Endothelial cell of umbilical vein (primary cell): ENCODE results near the gene CPA1. TPM values are rescaled to one million over a fixed set of nuclear protein-coding genes. Genes with fewer than 3 reads are reported as not detected.

ENCODE experiments used
- BruUV-seq: library from RNA; stranded (reverse); fragments of 400-500 nt; replicated peaks from 2 replicates; lab custom pipeline; 2021; lab: Mats Ljungman, UMichigan
- CTCF ChIA-PET: fragments of 300-600, 350-600 bp; sonication (Branson Sonifier 250); formaldehyde crosslinking; loops from one replicate; lab custom pipeline; 2021; ENCODE audit warnings: antibody characterized with exemption, inconsistent platforms; lab: Charles Lee
- POLR2A ChIA-PET: fragments of 300-600, 350-600 bp; sonication (Branson Sonifier 250); formaldehyde crosslinking; loops from one replicate; lab custom pipeline; 2021; ENCODE audit warnings: antibody characterized with exemption, inconsistent platforms; lab: Charles Lee
- DNase-seq: peaks from one replicate; pipeline ENCODE4 v3.0.0-alpha.2; 2011; ENCODE audit warnings: low read depth, low spot score
- FAIRE-seq: peaks from 2 replicates; lab custom pipeline; 2011; peaks lifted over from hg19 to GRCh38; lab: Jason Lieb, UNC
- H2AFZ ChIP-seq: 2 replicates; pipeline ENCODE4 v1.6.0; 2012; ENCODE audit warnings: low read depth, low read length, control low read depth, inconsistent platforms
- H3K27ac ChIP-seq: 2 replicates; pipeline ENCODE4 v1.5.1; 2011; ENCODE audit warnings: low read depth, mild to moderate bottlenecking, control low read depth, low read length, moderate library complexity; ENCODE audit not compliant: insufficient read depth
- H3K27me3 ChIP-seq, 2 experiments: 2 replicates each; pipeline versions ENCODE4 v1.6.0 to v1.6.1; 2011; ENCODE audit warnings: low read length in 2 of 2, mixed read lengths in 1 of 2; ENCODE audit not compliant: control insufficient read depth in 2 of 2, insufficient read depth in 2 of 2
- H3K36me3 ChIP-seq, 2 experiments: 2 replicates in 1 of 2; 3 replicates in 1 of 2; pipeline ENCODE4 v1.5.1; 2011; ENCODE audit warnings: low read length in 2 of 2, mild to moderate bottlenecking in 1 of 2, moderate library complexity in 1 of 2; ENCODE audit not compliant: control insufficient read depth in 2 of 2, insufficient read depth in 2 of 2; ENCODE audit errors: extremely low read depth in 1 of 2
- H3K4me1 ChIP-seq: 3 replicates; pipeline ENCODE4 v1.5.1; 2011; ENCODE audit warnings: mild to moderate bottlenecking, low read length; ENCODE audit not compliant: control insufficient read depth, insufficient read depth; ENCODE audit errors: extremely low read depth
- H3K4me2 ChIP-seq: 2 replicates; pipeline ENCODE4 v1.6.1; 2011; ENCODE audit warnings: low read length, control low read depth, mixed read lengths; ENCODE audit not compliant: insufficient read depth
- H3K4me3 ChIP-seq, 3 experiments: fragments of 200-600 bp in 1 of 3; sonication (generic), shearing (Covaris generic) in 1 of 3; replicated peaks in 1 of 3; 2 replicates each; pipeline ENCODE4 v1.5.1; 2011 to 2016; ENCODE audit warnings: control low read depth in 3 of 3, low read length in 3 of 3, mild to moderate bottlenecking in 2 of 3, inconsistent platforms in 1 of 3, low read depth in 1 of 3, moderate library complexity in 1 of 3; ENCODE audit not compliant: insufficient read depth in 1 of 3
- H3K79me2 ChIP-seq: 2 replicates; pipeline ENCODE4 v1.6.0; 2012; ENCODE audit warnings: low read length, inconsistent platforms; ENCODE audit not compliant: control insufficient read depth, insufficient read depth
- H3K9ac ChIP-seq: replicated peaks from 2 replicates; pipeline ENCODE3; 2011; ENCODE audit warnings: low read length, control low read depth; ENCODE audit not compliant: insufficient read depth; ENCODE audit errors: extremely low read depth
- H3K9me1 ChIP-seq: replicated peaks from 3 replicates; pipeline ENCODE4 v1.6.0; 2011; ENCODE audit warnings: mild to moderate bottlenecking, low read length; ENCODE audit not compliant: control insufficient read depth, insufficient read depth; ENCODE audit errors: extremely low read depth
- H3K9me3 ChIP-seq: replicated peaks from 2 replicates; pipeline ENCODE4 v1.5.1; 2012; ENCODE audit warnings: low read length, inconsistent platforms; ENCODE audit not compliant: control insufficient read depth, insufficient read depth
- H4K20me1 ChIP-seq: replicated peaks from 2 replicates; pipeline ENCODE3; 2011; ENCODE audit warnings: mild to moderate bottlenecking, low read length; ENCODE audit not compliant: control insufficient read depth, insufficient read depth; ENCODE audit errors: extremely low read depth
- CTCF ChIP-seq, 2 donors: IDR thresholded peaks; 1 replicate in 1 of 2; 2 replicates in 1 of 2; pipeline ENCODE4 v1.5.1; 2011; ENCODE audit warnings: low read length in 2 of 2, mild to moderate bottlenecking in 2 of 2, moderate library complexity in 2 of 2, control low read depth in 1 of 2, inconsistent platforms in 1 of 2, low read depth in 1 of 2; ENCODE audit not compliant: insufficient read depth in 1 of 2; ENCODE audit errors: extremely low read depth in 1 of 2
- EZH2 ChIP-seq: IDR thresholded peaks from 2 replicates; pipeline ENCODE4 v1.6.1; 2012; ENCODE audit warnings: borderline replicate concordance, low read depth, mild to moderate bottlenecking, moderate library complexity, low read length, inconsistent platforms; ENCODE audit not compliant: severe bottlenecking
- FOS ChIP-seq: IDR thresholded peaks from 2 replicates; pipeline ENCODE4 v1.6.1; 2011; ENCODE audit warnings: mild to moderate bottlenecking, low read length, moderate library complexity, borderline replicate concordance; ENCODE audit not compliant: insufficient read depth
- GATA2 ChIP-seq: IDR thresholded peaks from 2 replicates; pipeline ENCODE4 v1.7.0; 2011; ENCODE audit warnings: low read depth, mild to moderate bottlenecking, moderate library complexity, mixed read lengths, low read length; ENCODE audit not compliant: insufficient read length, insufficient read depth
- JUN ChIP-seq: IDR thresholded peaks from 2 replicates; pipeline ENCODE4 v1.6.1; 2011; ENCODE audit warnings: borderline replicate concordance, low read depth; ENCODE audit not compliant: insufficient read length, insufficient read depth
- MAX ChIP-seq: IDR thresholded peaks from 2 replicates; pipeline ENCODE4 v1.6.1; 2011; ENCODE audit not compliant: insufficient read depth, insufficient read length
- POLR2AphosphoS5 ChIP-seq: IDR thresholded peaks from 2 replicates; pipeline ENCODE4 v1.6.1; 2012; ENCODE audit warnings: low read depth, mild to moderate bottlenecking, control low read depth, low read length, moderate library complexity; ENCODE audit not compliant: insufficient read depth
- dilution Hi-C: fragments of 300-500 bp; cut with MboI; formaldehyde crosslinking; loops from one replicate; pipeline ENCODE4 v1.15.0; 2019; ENCODE audit warnings: low sequenced_read_pairs; ENCODE audit not compliant: extremely low pct_ligation_motif_present
- intact Hi-C: fragments of 100-400 bp; cut with micrococcal nuclease; formaldehyde crosslinking; loops from one replicate; pipeline ENCODE4 v1.10.0; 2022
- polyA plus RNA-seq, 4 experiments: library from polyadenylated mRNA; depleted of rRNA in 3 of 4; stranded (reverse) in 3 of 4; unstranded in 1 of 4; fragments of >200 nt; gene quantifications; 2 replicates each; pipeline versions ENCODE4 v1.2.1 to v1.2.3, GENCODE V29; 2011 to 2012; ENCODE audit warnings: missing spikeins in 1 of 4
- total RNA-seq: library from RNA; stranded (reverse); gene quantifications from 2 replicates; pipeline ENCODE4 v1.2.3, GENCODE V29; 2021

Gene CPA1
- total and polyA plus RNA-seq, 2 donors (not counting 3 experiments of a cell fraction or from before 2014, with no cell fraction given) = not detected

GRCh38 chr7:130409712-130410072 lies 29.4 kb downstream of the CPA1 start:
- Histone ChIP-seq H3K27me3 (no peaks in the 10 kb centered on the region), H2AFZ (no peak overlapping the region), H3K9me1 (no peaks in the 10 kb centered on the region), H3K4me3 (no peak overlapping the region), H3K27ac (no peak overlapping the region), H3K4me1 (no peaks in the 10 kb centered on the region), H3K4me2 (no peak overlapping the region), H4K20me1 (no peaks in the 10 kb centered on the region), H3K79me2 (no peaks in the 10 kb centered on the region), H3K9me3 (no peaks in the 10 kb centered on the region), H3K9ac (no peak overlapping the region), H3K36me3 (peaks cover 0 to 2% of the 10 kb centered on the region in 2 experiments)
- no peak for TF ChIP-seq FOS
- no peak for TF ChIP-seq EZH2
- no peak for TF ChIP-seq JUN
- TF ChIP-seq MAX = no peak
- no peak for TF ChIP-seq POLR2AphosphoS5
- TF ChIP-seq CTCF (IDR thresholded peaks at IDR 0.05; ENCODE audit: extremely low read depth in 1 of 2, insufficient read depth in 1 of 2, low read depth in 1 of 2, low read length in 2 of 2) = no peak
- TF ChIP-seq GATA2 = no peak
- FAIRE-seq = no peak
- intact Hi-C loops = no loop called here
- DNase-seq = no peak
- BruUV-seq = no TSS peak
- POLR2A ChIA-PET = no interaction called here
- CTCF ChIA-PET = no interaction called here
- dilution Hi-C loops = no loop called here
